Activated T-helper 1 cell treated with anti-CD3 and anti-CD28 coated beads, Interleukin-2, amount 50 U/mL, for 16 hours (primary cell): ENCODE measurements around the gene DIP2C.

Source experiments
- DNase-seq, 2 donors: peaks; one replicate each; pipeline ENCODE4 v3.0.0-alpha.2; 2020; ENCODE audit warnings: low read depth in 1 of 2, low spot score in 1 of 2

DIP2C gene, protein sequence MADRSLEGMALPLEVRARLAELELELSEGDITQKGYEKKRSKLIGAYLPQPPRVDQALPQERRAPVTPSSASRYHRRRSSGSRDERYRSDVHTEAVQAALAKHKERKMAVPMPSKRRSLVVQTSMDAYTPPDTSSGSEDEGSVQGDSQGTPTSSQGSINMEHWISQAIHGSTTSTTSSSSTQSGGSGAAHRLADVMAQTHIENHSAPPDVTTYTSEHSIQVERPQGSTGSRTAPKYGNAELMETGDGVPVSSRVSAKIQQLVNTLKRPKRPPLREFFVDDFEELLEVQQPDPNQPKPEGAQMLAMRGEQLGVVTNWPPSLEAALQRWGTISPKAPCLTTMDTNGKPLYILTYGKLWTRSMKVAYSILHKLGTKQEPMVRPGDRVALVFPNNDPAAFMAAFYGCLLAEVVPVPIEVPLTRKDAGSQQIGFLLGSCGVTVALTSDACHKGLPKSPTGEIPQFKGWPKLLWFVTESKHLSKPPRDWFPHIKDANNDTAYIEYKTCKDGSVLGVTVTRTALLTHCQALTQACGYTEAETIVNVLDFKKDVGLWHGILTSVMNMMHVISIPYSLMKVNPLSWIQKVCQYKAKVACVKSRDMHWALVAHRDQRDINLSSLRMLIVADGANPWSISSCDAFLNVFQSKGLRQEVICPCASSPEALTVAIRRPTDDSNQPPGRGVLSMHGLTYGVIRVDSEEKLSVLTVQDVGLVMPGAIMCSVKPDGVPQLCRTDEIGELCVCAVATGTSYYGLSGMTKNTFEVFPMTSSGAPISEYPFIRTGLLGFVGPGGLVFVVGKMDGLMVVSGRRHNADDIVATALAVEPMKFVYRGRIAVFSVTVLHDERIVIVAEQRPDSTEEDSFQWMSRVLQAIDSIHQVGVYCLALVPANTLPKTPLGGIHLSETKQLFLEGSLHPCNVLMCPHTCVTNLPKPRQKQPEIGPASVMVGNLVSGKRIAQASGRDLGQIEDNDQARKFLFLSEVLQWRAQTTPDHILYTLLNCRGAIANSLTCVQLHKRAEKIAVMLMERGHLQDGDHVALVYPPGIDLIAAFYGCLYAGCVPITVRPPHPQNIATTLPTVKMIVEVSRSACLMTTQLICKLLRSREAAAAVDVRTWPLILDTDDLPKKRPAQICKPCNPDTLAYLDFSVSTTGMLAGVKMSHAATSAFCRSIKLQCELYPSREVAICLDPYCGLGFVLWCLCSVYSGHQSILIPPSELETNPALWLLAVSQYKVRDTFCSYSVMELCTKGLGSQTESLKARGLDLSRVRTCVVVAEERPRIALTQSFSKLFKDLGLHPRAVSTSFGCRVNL (N-terminal part only)

GRCh38 chr10:689452-690371 is at the start of gene DIP2C:
Gene DIP2C, minus strand, starts transcription at chr10:689668. Its CDS starts 90 bp downstream, at chr10:689578.
- no peak for DNase-seq

DNA sequence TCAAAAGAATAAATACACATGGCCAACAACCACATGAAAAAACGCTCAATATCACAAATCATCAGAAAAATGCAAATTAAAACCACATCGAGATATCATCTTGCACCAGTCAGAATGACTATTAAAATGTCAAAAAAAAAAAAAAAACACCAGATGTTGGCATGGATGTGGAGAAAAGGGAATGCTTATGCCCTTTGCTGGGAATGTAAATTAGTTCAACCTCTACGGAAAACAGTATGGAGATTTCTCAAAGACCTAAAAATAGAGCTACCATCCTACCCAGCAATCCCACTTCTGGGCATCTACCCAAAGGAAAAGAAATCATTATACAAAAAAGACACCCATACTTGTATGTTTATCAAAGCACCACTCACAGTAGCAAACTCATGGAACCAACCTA is 45.0 kb upstream of the DIP2C start:
- no peak for DNase-seq

DNA sequence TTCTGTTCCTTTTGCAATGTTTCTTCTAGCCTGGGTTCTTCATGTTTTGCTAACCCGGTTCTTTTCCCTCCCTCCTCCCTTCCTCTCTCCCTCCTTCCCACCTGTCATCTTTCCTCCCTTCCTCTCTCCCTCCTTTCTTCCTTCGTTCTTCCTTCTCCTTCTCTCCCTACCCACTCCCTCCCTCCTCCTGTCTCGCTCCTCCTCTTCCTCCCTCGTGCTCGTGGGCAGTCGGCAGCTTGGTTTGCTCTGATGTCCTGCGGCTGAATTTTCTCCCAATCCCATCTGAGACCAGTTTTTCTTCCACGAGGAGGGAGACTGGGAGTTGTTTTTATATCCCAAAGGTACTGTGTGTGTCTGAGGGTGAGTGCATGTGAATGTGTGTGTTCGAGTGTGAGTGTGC is 43.6 kb upstream of the DIP2C start:
- DNase-seq = no peak

DNA sequence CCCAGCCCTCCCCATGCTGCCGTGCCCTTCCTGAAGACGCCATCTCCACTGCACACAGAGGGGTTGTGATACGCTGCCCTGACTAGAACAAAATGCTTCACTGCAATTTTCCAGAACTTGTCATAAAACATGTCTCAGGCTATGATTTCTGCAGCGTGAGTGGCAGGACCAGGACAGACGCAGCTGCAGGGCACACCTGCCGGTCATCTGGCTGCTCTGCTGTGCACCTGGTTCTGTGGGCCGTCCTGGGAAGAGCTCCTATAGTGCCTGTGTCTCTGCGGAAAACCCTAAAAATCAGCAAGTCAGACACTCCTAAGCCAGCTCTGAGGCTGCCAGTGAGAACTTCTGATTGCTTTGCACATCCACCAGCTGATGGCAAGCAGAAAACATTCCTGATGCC is 39.7 kb upstream of the DIP2C start:
- no peak for DNase-seq

GRCh38 chr10:728603-729002 is 39.1 kb upstream of the DIP2C start:
- DNase-seq = no peak

DNA sequence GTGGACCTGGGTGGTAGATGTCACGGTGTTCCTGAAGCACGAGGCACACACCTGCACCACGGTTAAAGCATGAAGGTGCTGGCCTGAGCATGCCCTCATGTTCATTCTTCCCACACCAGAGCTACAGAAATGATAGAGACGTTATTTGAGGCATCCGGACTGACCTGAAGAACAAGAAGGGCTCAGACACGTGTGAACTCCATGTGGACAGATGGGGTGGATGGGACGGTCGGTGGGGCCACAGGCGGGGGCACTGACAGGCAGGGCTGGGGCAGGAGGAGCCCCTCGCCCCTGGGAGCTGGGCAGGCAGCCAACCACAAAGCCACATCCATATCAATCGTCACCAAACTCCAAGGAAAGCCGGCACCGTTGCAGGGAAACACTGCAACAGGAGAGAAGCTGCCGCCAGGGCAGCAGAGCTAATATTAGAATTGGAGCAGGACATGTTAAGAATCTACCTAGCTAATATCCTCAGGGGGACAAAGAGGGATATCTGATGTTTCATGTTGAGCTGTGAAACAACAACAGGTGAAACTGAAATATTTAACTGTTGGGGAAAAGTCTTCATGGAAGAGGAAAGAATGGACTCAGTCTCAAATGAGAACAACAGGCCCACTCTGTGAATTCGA is 37.8 kb upstream of the DIP2C start:
- DNase-seq = no peak

GRCh38 chr10:725786-726185 is 36.3 kb upstream of the DIP2C start:
- no peak for DNase-seq

DNA sequence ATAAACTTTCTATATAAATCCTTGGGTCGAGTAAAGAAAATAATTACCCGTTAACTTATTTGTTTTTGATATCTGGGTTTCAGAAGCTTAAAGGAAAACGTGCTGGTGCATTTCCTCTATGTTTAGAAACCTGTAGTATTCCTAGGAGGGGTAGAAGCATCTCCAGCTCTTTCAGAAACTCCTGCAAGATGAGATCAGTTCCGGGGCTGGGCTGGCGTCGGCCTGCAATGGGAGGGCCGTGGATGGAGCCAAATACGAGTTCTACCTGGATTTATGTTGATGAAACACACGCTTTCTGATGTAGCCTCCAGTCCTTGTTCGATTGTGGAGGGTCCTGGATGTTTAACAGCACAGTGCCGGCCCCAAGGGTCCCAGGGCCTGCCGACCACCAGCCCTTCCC is 35.8 kb upstream of the DIP2C start:
- no peak for DNase-seq

DNA sequence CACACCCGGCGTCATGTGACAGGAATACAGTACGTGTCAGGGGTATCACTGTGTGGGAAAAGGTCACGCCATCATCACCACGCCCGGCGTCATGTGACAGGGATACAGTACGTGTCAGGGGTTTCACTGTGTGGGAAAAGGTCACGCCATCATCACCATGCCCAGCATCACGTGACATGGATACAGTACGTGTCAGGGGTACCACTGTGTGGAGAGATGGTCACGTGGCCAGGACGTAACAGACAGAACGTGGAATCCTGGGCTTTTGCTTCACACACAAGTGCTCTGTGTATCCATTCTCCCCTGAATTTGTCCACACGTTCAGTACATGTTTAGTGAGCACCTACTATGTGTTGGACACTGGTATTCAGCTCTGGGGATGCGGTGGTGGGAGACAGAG is 34.5 kb upstream of the DIP2C start:
- DNase-seq = no peak

- no peak for DNase-seq
These were observed 33.0 kb upstream of the DIP2C start for GRCh38 chr10:722281-723060.

GRCh38 chr10:718143-718700 is 28.8 kb upstream of the DIP2C start:
- no peak for DNase-seq

DNA sequence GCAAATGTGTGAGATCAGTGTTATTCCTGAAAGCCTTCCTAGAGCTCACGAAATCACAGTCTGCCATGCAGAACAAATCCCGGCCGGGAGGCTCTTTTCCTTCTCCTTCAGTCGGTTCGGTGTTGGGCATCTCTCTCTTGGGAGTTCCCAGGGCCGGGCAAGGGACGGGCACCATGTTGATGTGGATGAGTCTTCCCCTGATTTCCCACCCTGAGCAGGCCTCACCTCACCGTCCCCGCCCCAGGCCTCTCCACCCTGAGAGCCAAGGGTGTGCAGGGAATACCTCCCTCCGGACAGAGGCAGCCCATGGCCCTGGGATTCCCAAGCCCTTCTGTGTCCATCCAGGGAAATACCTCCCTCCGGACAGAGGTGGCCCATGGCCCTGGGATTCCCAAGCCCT is 28.0 kb upstream of the DIP2C start:
- no peak for DNase-seq

DNA sequence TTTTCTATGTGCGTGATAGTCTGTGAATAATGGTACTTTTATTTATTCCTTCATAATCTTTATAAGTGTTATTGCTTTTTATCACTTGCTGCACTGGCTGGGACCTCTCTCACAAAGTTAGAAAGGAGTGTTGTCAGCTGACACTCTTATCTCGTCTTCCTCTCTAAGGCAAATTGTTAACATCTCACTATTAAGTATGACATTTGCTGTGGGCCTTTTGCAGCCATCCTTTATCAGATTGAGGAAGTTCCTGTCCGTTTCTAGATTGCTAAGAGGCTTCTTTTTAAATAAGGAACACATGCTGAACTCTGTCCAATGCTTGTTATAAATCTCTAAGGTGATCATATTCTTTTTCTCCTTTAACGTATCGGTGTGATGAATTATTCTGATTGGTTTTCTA is 27.4 kb upstream of the DIP2C start:
- DNase-seq = no peak

GRCh38 chr10:714214-714613 is 24.7 kb upstream of the DIP2C start:
- DNase-seq = no peak

DNA sequence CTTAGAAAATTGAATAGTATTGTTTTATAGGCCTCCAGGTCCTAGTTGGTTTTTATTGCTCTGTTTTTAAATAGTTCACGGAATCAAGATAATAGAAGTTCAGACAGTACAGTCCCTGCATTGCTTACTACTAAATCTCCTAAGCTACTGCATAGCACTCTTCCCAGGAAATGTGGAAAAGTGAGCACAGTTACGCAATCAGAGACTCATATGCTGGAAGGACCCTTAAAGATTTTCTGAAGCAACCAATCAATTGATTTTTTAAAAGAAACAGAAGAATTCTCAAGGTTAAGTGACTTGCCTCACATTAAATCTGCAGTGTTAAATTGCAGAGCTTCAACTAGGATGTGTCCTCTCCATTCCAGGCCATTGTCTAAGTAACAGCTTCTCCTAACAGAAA is 23.1 kb upstream of the DIP2C start:
- no peak for DNase-seq

GRCh38 chr10:712089-712488 is 22.6 kb upstream of the DIP2C start:
- DNase-seq = no peak

- DNase-seq = no peak
These were observed 18.4 kb upstream of the DIP2C start for GRCh38 chr10:707861-708260.

- DNase-seq = no peak
These were observed 18.0 kb upstream of the DIP2C start for GRCh38 chr10:707456-707855.

- DNase-seq = no peak
These were observed 13.7 kb upstream of the DIP2C start for GRCh38 chr10:703118-703517.
